22Rv1 (cell line): ENCODE data around the gene ULK3.

Experiments
- H3K27ac ChIP-seq: fragments of 450-650 bp; 2 replicates; pipeline ENCODE4 v1.5.1; 2017
- ZFX ChIP-seq: fragments of 450-650 bp; IDR thresholded peaks from 2 replicates; pipeline ENCODE4 v1.6.1; 2017; ENCODE audit warnings: antibody characterized with exemption, borderline replicate concordance
- TF ChIP-seq, protein P1 (sequence below): fragments of 450-650 bp; IDR thresholded peaks from 2 replicates; pipeline ENCODE4 v1.5.1; 2017; ENCODE audit warnings: mild to moderate bottlenecking

Gene ULK3

DNA sequence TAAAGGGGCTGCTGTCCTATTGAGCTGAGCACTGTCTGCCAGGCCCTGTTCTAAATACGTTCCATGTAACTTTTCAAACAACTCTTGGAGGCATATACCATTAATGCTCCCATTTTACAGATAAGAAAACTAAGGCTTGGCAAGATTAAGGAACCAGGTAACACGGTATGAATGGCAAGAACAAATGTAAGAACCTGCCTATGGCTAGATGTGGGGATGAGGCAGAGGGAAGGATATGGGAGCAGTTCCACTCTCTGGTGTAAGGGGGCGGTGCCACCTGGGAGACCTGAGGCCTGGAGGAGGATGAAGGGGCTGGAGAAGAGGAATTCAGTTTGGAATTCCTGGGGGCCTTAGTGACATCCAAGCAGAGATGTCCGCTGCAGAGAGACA, 34.1 kb downstream of the ULK3 start:
- TF ChIP-seq, protein P1, sequence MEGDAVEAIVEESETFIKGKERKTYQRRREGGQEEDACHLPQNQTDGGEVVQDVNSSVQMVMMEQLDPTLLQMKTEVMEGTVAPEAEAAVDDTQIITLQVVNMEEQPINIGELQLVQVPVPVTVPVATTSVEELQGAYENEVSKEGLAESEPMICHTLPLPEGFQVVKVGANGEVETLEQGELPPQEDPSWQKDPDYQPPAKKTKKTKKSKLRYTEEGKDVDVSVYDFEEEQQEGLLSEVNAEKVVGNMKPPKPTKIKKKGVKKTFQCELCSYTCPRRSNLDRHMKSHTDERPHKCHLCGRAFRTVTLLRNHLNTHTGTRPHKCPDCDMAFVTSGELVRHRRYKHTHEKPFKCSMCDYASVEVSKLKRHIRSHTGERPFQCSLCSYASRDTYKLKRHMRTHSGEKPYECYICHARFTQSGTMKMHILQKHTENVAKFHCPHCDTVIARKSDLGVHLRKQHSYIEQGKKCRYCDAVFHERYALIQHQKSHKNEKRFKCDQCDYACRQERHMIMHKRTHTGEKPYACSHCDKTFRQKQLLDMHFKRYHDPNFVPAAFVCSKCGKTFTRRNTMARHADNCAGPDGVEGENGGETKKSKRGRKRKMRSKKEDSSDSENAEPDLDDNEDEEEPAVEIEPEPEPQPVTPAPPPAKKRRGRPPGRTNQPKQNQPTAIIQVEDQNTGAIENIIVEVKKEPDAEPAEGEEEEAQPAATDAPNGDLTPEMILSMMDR: peak; percentile 28; the same call in 1 of the 2 replicates
- TF ChIP-seq ZFX: no peak
- no peak overlapping the region for H3K27ac ChIP-seq

DNA sequence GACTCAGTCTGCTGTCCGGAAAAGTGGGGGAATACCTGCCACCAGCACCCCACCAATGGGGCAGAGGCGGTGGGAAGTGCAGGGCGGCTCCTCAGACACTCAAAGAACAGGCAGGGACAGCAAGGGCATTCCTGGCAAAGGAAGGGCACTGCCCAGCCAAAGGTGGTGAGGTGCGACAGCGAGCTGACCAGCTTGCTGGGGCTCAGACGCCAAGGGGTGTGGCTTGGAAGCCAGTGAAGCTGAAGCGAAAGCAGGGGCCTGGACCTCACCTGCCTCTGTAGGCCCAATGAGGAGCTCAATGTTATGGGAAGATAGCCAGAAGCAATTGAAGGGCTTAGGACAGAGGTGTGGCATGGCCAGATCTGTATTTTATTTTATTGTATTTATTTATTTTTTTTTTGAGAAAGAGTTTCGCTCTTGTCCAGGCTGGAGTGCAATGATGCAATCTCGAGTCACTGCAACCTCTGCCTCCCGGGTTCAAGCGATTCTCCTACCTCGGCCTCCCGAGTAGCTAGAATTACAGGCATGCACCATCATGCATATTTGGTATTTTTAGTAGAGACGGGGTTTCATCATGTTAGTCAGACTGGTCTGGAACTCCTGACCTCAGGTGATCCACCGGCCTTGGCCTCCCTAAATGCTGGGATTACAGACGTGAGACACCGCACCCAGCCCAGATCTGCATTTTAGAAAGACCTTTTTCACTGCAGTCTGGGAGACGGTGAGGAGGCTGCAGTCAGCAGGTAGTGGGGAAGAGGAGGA, 34.7 kb downstream of the ULK3 start:
- no peak for TF ChIP-seq ZFX
- TF ChIP-seq, protein P1: no peak
- H3K27ac ChIP-seq: no peak overlapping the region

DNA sequence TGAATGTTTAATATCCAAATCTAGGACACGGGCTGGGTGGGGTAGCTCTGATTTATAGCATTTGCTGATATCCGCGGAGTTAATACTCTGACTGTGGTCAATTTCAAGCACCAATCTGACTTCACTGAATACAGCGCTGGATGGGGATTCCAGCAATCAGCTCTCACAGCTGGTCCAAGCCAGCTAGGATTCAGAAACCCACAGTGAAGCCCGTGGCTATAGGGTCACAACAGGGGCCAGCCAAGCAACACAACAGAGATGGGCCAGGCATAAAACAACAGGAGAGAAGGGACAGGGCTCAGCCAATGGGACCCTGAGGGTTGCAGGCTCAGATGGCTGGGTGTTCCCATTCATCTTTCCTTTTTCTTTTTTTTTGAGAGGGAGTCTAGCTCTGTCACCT, 35.7 kb downstream of the ULK3 start:
- H3K27ac ChIP-seq: no peak overlapping the region
- TF ChIP-seq, protein P1: no peak
- no peak for TF ChIP-seq ZFX

DNA sequence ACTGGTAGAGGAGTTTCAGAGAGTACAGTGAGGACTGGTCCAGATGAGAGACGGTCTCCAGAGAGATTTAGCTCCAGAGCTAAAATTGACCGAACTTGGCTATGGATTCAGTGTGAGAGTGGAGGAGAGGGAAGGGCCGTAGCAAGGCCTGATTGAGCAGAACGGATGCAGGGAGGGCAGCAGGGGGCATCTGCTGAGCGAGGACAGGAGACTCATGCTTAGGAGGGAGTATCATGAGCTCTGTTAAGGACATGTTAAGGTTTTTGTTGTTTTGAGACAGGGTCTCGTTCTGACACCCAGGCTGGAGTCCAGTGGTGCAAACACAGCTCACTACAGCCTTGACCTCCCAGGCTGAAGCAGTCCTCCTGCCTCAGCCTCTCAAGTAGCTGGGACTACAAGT, 38.0 kb downstream of the ULK3 start:
- no peak for TF ChIP-seq ZFX
- TF ChIP-seq, protein P1: no peak
- H3K27ac ChIP-seq: peak overlapping the region; percentile 8; the same call in 1 of the 2 replicates

DNA sequence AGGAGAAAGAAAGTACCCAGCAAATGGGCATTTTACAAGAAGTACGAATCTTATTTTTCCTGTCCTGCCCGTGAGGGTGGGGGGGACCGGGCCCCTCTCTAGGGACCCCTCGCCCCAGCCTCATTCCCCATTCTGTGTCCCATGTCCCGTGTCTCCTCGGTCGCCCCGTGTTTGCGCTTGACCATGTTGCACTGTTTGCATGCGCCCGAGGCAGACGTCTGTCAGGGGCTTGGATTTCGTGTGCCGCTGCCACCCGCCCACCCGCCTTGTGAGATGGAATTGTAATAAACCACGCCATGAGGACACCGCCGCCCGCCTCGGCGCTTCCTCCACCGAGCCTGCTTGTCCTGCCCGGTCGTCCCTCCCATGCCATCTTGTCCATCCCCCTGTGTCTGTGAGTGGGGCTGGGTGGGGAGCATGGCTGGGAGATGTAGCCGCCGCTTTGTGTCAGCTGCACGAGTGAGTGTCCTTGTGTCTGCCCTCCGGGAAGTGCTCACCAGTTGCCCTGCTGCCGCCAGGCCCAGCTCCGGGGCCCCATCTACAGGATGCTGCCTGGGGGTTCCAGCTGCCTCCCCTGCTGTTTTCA, 40.0 kb downstream of the ULK3 start:
- TF ChIP-seq, protein P1: no peak
- no peak for TF ChIP-seq ZFX
- no peak overlapping the region for H3K27ac ChIP-seq

DNA sequence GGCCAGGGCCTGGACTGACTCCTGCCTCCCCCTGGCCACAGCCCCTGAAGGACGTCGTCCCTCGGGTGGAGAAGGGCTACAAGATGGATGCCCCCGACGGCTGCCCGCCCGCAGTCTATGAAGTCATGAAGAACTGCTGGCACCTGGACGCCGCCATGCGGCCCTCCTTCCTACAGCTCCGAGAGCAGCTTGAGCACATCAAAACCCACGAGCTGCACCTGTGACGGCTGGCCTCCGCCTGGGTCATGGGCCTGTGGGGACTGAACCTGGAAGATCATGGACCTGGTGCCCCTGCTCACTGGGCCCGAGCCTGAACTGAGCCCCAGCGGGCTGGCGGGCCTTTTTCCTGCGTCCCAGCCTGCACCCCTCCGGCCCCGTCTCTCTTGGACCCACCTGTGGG, 40.7 kb downstream of the ULK3 start:
- H3K27ac ChIP-seq: no peak overlapping the region
- TF ChIP-seq, protein P1: no peak
- TF ChIP-seq ZFX: no peak

DNA sequence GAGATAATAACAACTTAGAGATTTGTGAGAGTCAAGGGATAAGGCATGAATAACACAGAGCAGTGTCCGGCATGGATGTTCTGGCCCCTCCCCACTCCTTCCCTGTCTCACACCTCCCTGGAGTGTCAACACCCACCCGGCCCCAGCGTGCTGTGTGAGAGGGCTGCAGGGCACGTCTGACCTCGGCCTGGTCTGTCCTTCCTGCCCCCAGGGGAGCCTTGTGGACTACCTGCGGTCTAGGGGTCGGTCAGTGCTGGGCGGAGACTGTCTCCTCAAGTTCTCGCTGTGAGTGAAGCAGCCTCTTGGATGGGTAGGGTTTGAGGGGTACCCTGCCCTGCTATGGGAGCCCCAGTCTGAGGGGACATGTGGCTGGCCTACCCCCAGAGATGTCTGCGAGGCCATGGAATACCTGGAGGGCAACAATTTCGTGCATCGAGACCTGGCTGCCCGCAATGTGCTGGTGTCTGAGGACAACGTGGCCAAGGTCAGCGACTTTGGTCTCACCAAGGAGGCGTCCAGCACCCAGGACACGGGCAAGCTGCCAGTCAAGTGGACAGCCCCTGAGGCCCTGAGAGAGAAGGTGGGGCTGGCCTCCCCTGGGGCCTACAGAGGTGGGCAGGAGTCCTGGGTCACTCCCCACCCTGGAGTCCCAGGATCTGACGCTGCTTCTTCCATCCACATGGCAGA, 41.5 kb downstream of the ULK3 start:
- TF ChIP-seq, protein P1: no peak
- TF ChIP-seq ZFX: no peak
- H3K27ac ChIP-seq: no peak overlapping the region
